WTC11 (cell line): ENCODE data around the gene SLC38A1. TPM values are rescaled to one million over a fixed set of nuclear protein-coding genes. Genes with fewer than 3 reads are reported as not detected.

Source experiments
- ATAC-seq: fragments of 200-7000 bp; cut with Tn5 transposase; 2 replicates; pipeline ENCODE4 v1.10.0; 2021; ENCODE audit warnings: mild to moderate bottlenecking, moderate library complexity
- CTCF ChIA-PET: fragments of 300-600 bp; sonication (Branson Sonifier 250); formaldehyde crosslinking; loops from one replicate; lab custom pipeline; 2021; ENCODE audit warnings: antibody characterized with exemption; lab: Charles Lee
- POLR2A ChIA-PET: fragments of 350-600 bp; sonication (Branson Sonifier 250); formaldehyde crosslinking; loops from one replicate; lab custom pipeline; 2021; ENCODE audit warnings: antibody characterized with exemption; lab: Charles Lee
- DNase-seq: peaks from one replicate; pipeline ENCODE4 v3.0.0; 2021; ENCODE audit warnings: low spot score
- H3K27ac Mint-ChIP-seq: 2 replicates; pipeline ENCODE4 v1.8.0; 2021; ENCODE audit warnings: mixed read lengths
- H3K27me3 Mint-ChIP-seq: 2 replicates; pipeline ENCODE4 v1.8.0; 2021; ENCODE audit warnings: low read depth, mild to moderate bottlenecking, moderate library complexity, mixed read lengths
- H3K36me3 Mint-ChIP-seq: 2 replicates; pipeline ENCODE4 v1.8.0; 2021; ENCODE audit warnings: mixed read lengths
- H3K4me1 Mint-ChIP-seq: 2 replicates; pipeline ENCODE4 v1.8.0; 2022; ENCODE audit warnings: mixed read lengths
- H3K4me3 Mint-ChIP-seq: 2 replicates; pipeline ENCODE4 v1.8.0; 2021; ENCODE audit warnings: mild to moderate bottlenecking, moderate library complexity, mixed read lengths
- H3K9me3 Mint-ChIP-seq: 2 replicates; pipeline ENCODE4 v1.8.0; 2021; ENCODE audit warnings: mixed read lengths
- E2F1 ChIP-seq: sonication (generic); formaldehyde crosslinking; IDR thresholded peaks from 2 replicates; pipeline ENCODE4 v1.8.0; 2022; ENCODE audit warnings: mild to moderate bottlenecking, missing genetic modification reagents
- EMX1 ChIP-seq: fragments of 250-450 bp; sonication (Bioruptor Pico); IDR thresholded peaks from 2 replicates; pipeline ENCODE4 v1.8.0; 2021; ENCODE audit warnings: mild to moderate bottlenecking
- ESRRA ChIP-seq: sonication (generic); formaldehyde crosslinking; IDR thresholded peaks from 2 replicates; pipeline ENCODE4 v1.8.1; 2022; ENCODE audit warnings: mild to moderate bottlenecking, missing genetic modification reagents, borderline replicate concordance
- HMGA2 ChIP-seq: fragments of 250-450 bp; sonication (Bioruptor Pico); IDR thresholded peaks from 2 replicates; pipeline ENCODE4 v1.4.0; 2021; ENCODE audit warnings: mild to moderate bottlenecking, moderate library complexity
- JAZF1 ChIP-seq: fragments of 250-450 bp; sonication (Bioruptor Pico); IDR thresholded peaks from 2 replicates; pipeline ENCODE4 v1.9.0; 2021; ENCODE audit warnings: moderate library complexity, mild to moderate bottlenecking, inconsistent platforms
- NFE2L1 ChIP-seq: sonication (generic); formaldehyde crosslinking; IDR thresholded peaks from 2 replicates; pipeline ENCODE4 v1.8.1; 2023; ENCODE audit warnings: missing genetic modification reagents
- NFYB ChIP-seq: sonication (generic); formaldehyde crosslinking; conservative IDR thresholded peaks from 2 replicates; pipeline ENCODE4 v1.8.0; 2022; ENCODE audit warnings: low read depth, missing genetic modification reagents
- NR3C1 ChIP-seq: sonication (generic); formaldehyde crosslinking; conservative IDR thresholded peaks from 2 replicates; pipeline ENCODE4 v1.8.1; 2023; ENCODE audit warnings: low read depth, mild to moderate bottlenecking, missing genetic modification reagents
- SMAD3 ChIP-seq: sonication (generic); formaldehyde crosslinking; IDR thresholded peaks from 2 replicates; pipeline ENCODE4 v1.8.0; 2022; ENCODE audit warnings: missing genetic modification reagents, mild to moderate bottlenecking, borderline replicate concordance
- SMAD4 ChIP-seq: sonication (generic); formaldehyde crosslinking; IDR thresholded peaks from 2 replicates; pipeline ENCODE4 v1.8.0; 2022; ENCODE audit warnings: mild to moderate bottlenecking, missing genetic modification reagents
- TEAD1 ChIP-seq: sonication (generic); formaldehyde crosslinking; IDR thresholded peaks from 2 replicates; pipeline ENCODE4 v1.8.0; 2022; ENCODE audit warnings: mild to moderate bottlenecking, missing genetic modification reagents
- ZBTB21 ChIP-seq: sonication (generic); formaldehyde crosslinking; IDR thresholded peaks from 2 replicates; pipeline ENCODE4 v1.8.1; 2023; ENCODE audit warnings: mild to moderate bottlenecking, missing genetic modification reagents, borderline replicate concordance
- ZBTB43 ChIP-seq: sonication (generic); formaldehyde crosslinking; IDR thresholded peaks from 2 replicates; pipeline ENCODE4 v1.8.1; 2023; ENCODE audit warnings: mild to moderate bottlenecking, missing genetic modification reagents
- ZNF416 ChIP-seq: fragments of 250-450 bp; sonication (Bioruptor Pico); IDR thresholded peaks from 2 replicates; pipeline ENCODE4 v1.9.0; 2021; ENCODE audit warnings: mild to moderate bottlenecking, inconsistent platforms
- ZNF423 ChIP-seq: fragments of 250-450 bp; sonication (Bioruptor Pico); IDR thresholded peaks from 2 replicates; pipeline ENCODE4 v2.1.2; 2022; ENCODE audit warnings: mild to moderate bottlenecking, moderate library complexity
- ZNF671 ChIP-seq: fragments of 250-450 bp; sonication (Bioruptor Pico); IDR thresholded peaks from 2 replicates; pipeline ENCODE4 v1.8.0; 2021; ENCODE audit warnings: mild to moderate bottlenecking
- total RNA-seq: library from RNA; stranded (reverse); gene quantifications from 3 replicates; pipeline ENCODE4 v1.2.3, GENCODE V29; 2021
- TF ChIP-seq, protein P1 (sequence below): sonication (generic); formaldehyde crosslinking; IDR thresholded peaks from 2 replicates; pipeline ENCODE4 v1.8.1; 2022; ENCODE audit warnings: low read depth, missing genetic modification reagents, borderline replicate concordance
- TF ChIP-seq, protein P2 (sequence below): sonication (generic); formaldehyde crosslinking; IDR thresholded peaks from 2 replicates; pipeline ENCODE4 v1.8.1; 2023; ENCODE audit warnings: mild to moderate bottlenecking, moderate library complexity, missing genetic modification reagents

SLC38A1 gene
- total RNA-seq, 1 experiment from 2014 or later, result 179 TPM

- H3K4me3 Mint-ChIP-seq, result peak overlapping the region; percentile 41
Measured at GRCh38 chr12:46264057-46264456, 4.8 kb downstream of the SLC38A1 start.

GRCh38 chr12:46263140-46264016 lies 5.5 kb downstream of the SLC38A1 start:
- peak overlapping the region; percentile 41 for H3K4me3 Mint-ChIP-seq
- TF ChIP-seq SMAD4 (no peak), JAZF1 (no peak), HMGA2 (CRISPR knock-in tag) (no peak), ZBTB43 (no peak), ZNF423 (CRISPR knock-in tag) (no peak), ZBTB21 (CRISPR knock-in tag) (no peak), NR3C1 (CRISPR knock-in tag) (no peak), NFYB (CRISPR knock-in tag) (no peak), EMX1 (CRISPR knock-in tag) (no peak)
- TF ChIP-seq, protein P1, sequence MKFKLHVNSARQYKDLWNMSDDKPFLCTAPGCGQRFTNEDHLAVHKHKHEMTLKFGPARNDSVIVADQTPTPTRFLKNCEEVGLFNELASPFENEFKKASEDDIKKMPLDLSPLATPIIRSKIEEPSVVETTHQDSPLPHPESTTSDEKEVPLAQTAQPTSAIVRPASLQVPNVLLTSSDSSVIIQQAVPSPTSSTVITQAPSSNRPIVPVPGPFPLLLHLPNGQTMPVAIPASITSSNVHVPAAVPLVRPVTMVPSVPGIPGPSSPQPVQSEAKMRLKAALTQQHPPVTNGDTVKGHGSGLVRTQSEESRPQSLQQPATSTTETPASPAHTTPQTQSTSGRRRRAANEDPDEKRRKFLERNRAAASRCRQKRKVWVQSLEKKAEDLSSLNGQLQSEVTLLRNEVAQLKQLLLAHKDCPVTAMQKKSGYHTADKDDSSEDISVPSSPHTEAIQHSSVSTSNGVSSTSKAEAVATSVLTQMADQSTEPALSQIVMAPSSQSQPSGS (CRISPR knock-in tag), result no peak
- no peak for DNase-seq
- H3K36me3 Mint-ChIP-seq, result peaks cover 6% of the 10 kb centered on the region; the same call in 1 of the 2 replicates
- no peaks in the 10 kb centered on the region for H3K27me3 Mint-ChIP-seq
- ChIA-PET CTCF (interaction anchor here (0.6 to 1.0 kb wide), 3 partner anchors 104 to 335 kb away, joined by 3 read pairs; no protein-coding TSS in a partner anchor), POLR2A (interaction anchor here (0.6 kb wide), 1 partner anchor 108 kb away, joined by 3 read pairs; no protein-coding TSS in a partner anchor)
- ATAC-seq, result no peak
- peaks cover 19% of the 10 kb centered on the region for H3K4me1 Mint-ChIP-seq
- no peaks in the 10 kb centered on the region for H3K9me3 Mint-ChIP-seq
- peak overlapping the region; percentile 94 for H3K27ac Mint-ChIP-seq

More at GRCh38 chr12:46264057-46264456, 4.8 kb downstream of the SLC38A1 start:
- H3K27ac Mint-ChIP-seq, result peak overlapping the region; percentile 94
- H3K36me3 Mint-ChIP-seq, result peaks cover 6% of the 10 kb centered on the region; the same call in 1 of the 2 replicates
- POLR2A ChIA-PET, result interaction anchor here (0.6 kb wide), 1 partner anchor 108 kb away, joined by 3 read pairs; no protein-coding TSS in a partner anchor
- DNase-seq (no peak), ATAC-seq (no peak)
- no peaks in the 10 kb centered on the region for H3K9me3 Mint-ChIP-seq
- H3K27me3 Mint-ChIP-seq, result no peaks in the 10 kb centered on the region
- CTCF ChIA-PET, result interaction anchor here (0.6 to 1.0 kb wide), 2 partner anchors 132 to 334 kb away, joined by 3 read pairs; no protein-coding TSS in a partner anchor
- no peak for TF ChIP-seq E2F1 (CRISPR knock-in tag)
- TF ChIP-seq ESRRA, result no peak
- TF ChIP-seq SMAD3 (CRISPR knock-in tag), result no peak
- no peak for TF ChIP-seq ZNF671 (CRISPR knock-in tag)
- no peak for TF ChIP-seq NFE2L1
- TF ChIP-seq TEAD1, result no peak
- no peak for TF ChIP-seq ZNF416 (CRISPR knock-in tag)
- TF ChIP-seq, protein P2, sequence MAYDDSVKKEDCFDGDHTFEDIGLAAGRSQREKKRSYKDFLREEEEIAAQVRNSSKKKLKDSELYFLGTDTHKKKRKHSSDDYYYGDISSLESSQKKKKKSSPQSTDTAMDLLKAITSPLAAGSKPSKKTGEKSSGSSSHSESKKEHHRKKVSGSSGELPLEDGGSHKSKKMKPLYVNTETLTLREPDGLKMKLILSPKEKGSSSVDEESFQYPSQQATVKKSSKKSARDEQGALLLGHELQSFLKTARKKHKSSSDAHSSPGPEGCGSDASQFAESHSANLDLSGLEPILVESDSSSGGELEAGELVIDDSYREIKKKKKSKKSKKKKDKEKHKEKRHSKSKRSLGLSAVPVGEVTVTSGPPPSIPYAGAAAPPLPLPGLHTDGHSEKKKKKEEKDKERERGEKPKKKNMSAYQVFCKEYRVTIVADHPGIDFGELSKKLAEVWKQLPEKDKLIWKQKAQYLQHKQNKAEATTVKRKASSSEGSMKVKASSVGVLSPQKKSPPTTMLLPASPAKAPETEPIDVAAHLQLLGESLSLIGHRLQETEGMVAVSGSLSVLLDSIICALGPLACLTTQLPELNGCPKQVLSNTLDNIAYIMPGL (CRISPR knock-in tag), result no peak
- peaks cover 19% of the 10 kb centered on the region for H3K4me1 Mint-ChIP-seq
